ENCODE results near the gene DISP2.

The DISP2 gene, protein sequence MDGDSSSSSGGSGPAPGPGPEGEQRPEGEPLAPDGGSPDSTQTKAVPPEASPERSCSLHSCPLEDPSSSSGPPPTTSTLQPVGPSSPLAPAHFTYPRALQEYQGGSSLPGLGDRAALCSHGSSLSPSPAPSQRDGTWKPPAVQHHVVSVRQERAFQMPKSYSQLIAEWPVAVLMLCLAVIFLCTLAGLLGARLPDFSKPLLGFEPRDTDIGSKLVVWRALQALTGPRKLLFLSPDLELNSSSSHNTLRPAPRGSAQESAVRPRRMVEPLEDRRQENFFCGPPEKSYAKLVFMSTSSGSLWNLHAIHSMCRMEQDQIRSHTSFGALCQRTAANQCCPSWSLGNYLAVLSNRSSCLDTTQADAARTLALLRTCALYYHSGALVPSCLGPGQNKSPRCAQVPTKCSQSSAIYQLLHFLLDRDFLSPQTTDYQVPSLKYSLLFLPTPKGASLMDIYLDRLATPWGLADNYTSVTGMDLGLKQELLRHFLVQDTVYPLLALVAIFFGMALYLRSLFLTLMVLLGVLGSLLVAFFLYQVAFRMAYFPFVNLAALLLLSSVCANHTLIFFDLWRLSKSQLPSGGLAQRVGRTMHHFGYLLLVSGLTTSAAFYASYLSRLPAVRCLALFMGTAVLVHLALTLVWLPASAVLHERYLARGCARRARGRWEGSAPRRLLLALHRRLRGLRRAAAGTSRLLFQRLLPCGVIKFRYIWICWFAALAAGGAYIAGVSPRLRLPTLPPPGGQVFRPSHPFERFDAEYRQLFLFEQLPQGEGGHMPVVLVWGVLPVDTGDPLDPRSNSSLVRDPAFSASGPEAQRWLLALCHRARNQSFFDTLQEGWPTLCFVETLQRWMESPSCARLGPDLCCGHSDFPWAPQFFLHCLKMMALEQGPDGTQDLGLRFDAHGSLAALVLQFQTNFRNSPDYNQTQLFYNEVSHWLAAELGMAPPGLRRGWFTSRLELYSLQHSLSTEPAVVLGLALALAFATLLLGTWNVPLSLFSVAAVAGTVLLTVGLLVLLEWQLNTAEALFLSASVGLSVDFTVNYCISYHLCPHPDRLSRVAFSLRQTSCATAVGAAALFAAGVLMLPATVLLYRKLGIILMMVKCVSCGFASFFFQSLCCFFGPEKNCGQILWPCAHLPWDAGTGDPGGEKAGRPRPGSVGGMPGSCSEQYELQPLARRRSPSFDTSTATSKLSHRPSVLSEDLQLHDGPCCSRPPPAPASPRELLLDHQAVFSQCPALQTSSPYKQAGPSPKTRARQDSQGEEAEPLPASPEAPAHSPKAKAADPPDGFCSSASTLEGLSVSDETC (N-terminal part only)

DNA sequence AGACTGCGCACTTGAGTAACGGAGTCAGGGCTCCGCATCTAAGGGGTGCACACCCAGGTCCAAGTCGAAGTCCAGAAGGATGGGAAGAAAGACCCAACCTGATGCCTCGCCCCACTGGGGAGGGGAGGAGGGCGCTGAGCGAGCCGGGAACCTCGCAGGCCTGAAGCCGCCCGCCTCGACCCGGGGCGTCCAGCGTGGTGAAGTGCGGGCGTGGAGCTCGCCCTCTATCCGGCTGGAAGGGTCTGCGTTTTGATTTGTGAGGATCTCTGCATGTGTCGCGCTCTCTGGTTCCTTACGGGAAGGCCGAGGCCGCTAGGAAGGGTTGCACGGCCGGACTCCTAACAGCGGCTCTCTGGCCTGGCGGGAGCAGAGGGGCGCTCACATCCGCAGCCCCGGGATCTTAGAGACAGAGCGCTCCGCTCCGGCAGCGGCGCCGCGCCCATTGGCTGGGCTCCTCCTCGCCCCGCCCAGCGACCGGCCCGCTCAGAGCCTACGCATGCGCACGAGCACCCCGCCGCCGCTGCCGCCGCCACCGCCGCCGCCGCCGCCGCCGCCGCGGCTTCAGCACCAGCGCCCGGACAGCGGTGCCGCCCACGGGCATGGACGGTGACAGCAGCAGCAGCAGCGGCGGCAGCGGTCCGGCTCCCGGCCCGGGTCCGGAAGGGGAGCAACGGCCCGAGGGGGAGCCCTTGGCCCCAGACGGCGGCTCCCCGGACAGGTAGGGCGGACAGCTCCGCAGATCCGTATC, at the start of gene DISP2:
Gene DISP2, plus strand, starts transcription at position 497 of the 748 bp plus-strand sequence. Its CDS starts 103 bp downstream, at position 600.
- peak; percentile 96 for DNase-seq

DNA sequence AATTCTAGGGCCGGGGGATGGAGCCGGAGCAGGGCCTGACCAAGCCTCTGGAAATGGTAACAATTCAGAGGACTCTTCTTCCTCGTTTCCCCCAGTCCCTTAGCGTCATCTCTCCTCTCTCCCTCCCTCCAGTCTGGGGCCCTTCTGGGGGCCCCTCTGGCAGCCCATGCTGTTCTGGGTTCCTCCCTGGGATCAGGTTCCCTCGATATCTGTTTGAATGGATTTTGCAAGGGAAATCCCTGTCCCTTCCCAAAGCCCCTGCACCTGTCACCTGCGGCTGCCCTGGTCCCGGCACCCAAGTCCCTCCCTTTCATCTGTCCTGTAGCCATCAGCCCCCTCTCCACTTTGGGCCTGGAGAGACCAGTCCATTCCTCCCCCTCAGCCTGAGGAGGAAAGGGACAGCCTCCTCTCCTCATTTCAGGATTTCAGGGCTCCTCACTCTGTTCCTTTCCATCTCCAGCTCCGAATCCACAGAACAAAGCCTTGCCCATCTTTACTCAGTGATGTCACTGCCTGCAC, 48.6 kb upstream of the DISP2 start:
- DNase-seq: no peak

DNA sequence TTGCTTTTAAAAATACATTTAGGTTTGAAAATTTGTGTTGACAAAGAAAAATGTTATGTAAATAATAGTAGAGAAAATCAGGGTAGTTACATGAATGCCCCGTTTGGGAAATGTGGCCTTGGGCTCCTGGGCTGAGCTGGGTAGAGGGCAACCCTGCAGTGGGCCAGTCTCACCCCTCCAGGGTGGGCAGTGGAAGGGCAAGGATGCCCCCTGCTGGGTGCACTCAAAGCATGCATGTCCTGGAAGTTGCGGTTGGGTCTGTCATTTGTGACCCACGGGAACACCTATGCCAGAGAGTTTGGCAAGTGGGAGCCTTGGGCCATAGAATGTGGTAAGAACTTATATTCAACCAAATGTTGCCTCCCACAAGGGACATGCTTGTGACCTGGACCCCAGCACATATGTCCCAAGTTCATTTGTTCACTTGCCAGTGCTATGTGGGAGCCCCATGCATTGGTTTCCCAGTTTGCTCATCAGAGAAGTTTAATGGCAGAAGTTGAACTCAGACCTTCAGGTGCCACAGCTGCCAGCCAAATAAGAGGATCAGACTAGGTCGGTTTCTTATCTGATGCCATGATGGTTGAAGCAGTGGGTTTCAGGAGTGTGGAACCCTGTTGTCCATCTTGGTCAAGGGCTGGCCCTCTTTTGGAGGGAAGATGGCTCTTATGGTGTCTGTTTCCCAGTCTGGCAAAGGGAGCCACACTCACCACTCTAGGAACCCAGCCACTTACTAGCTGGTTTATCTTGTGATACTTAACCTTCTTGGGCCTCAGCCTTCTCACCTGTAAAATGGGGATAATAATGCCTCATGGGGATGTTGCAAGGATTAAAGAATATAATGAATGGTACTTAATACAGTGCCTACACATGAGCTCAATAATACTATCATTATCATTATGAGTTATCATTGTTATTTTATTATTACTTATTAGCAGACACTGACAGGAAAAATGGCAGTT, 47.7 kb upstream of the DISP2 start:
- DNase-seq: peak; percentile 84

DNA sequence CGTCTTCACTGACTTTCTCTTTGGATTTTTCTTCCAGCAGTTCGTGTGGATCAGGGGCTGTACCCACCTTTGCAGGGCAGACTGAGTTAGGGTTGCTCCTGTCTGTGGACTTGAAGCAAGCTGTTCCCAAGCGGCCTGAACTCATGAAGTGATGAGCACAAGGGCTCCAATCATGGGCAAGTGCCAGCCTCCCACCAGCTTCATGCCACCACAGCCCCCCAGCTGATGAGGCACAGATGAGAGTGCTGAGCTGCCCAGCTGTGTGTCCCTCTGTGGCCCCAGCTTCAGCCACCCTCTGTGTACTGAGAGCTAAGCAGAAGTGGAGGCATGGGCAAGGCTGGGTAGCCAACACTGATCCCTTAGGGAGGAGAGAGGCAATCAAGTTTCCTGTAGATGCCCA, 47.0 kb upstream of the DISP2 start:
- DNase-seq: no peak

DNA sequence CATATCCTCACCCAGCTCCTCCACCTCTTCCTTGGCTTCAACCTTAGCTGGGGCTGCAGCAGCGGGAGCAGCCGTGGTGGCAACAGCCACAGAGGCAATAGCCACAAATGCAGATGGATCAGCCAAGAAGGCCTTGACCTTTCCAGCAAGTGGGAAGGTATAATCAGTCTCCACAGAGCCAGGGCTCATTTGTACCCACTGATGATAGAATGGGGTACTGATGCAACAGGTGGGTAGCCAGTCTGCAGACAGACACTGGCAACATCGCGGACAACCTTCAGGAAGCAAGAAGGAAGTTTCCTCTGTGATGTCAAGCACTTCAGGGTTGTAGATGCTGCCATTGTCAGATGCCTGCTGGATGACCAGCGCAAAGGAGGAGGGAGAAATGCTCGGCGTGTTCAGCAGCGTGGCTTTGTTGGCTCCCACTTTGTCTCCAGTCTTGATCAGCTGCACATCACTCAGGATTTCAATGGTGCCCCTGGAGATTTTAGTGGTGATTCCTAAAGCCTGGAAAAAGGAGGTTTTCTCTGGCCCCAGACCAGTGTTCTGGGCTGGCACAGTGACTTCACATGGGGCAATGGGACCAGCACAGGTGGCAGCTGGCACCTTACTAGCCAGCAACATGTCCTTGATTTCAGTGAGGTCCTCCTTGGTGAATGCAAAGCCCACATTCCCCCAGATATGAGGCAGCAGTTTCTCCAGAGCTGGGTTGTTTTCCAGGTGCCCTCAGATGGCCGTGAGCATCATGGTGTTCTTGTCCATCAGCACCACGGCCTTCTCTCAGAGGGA, 45.5 kb upstream of the DISP2 start:
- no peak for DNase-seq

DNA sequence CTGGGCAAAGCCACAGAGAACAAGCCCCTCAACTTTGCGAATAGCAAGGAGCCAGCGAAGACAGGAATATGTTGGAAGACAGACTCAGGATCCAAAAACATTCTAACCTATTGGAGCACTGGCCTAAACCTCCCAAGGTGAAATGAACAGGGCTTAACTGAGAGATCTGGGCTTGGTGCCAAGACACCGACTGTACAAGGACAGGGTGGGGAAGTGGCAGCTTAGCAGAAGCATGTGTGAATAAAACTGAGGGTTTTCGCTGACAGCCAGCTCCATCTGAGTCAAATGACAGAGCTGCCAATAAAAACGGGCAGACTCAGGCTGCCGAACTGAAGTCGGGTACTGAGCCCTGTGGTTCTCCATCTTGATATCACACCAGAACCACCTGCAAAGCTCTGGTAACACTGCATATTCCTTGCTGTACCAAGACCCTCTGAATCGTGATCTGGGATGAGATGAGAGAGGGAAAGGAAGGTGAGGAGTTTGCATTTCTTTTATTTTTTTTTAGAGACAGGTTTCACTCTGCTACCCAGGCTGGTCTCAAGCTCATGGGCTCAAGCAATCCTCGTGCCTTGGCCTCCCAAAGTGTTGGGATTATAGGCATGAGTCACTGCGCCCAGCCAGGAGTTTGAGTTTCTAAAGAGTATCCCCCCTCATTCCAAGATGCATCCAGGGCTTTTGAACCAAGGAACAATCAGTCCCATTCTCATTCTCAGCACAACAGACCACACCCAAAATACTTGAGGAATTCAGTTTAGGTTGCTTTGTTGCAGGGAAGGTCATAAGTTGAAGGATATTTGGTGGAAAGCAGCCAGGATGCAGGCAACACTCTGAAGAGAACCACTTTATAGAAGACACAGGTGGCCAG, 44.3 kb upstream of the DISP2 start:
- DNase-seq: no peak

DNA sequence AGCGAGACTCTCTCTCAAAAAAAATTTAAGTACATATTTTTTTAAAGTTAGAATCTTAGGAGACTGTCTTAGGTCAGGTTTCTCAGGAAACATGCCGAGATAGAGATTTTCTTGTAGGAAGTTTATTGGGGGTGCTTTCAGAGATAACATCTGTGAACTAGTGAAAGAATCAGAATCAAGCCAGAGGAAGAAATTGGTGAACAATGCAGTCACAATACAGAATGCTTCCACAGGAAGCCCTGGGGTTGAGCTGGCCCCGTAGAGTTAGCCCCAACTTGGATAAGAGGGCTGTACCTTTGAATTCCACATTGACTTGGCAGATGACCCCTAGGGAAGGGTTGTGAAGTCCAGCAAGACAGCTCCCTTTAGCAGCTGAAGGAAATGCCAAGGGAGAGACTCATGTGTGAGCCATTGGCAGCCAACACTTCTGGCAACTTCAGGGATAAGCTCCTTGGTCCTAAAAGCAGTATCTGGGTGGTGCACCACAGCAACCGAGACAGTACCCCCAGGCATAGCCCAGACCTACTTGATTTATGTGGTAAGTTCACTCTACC, 43.2 kb upstream of the DISP2 start:
- no peak for DNase-seq

DNA sequence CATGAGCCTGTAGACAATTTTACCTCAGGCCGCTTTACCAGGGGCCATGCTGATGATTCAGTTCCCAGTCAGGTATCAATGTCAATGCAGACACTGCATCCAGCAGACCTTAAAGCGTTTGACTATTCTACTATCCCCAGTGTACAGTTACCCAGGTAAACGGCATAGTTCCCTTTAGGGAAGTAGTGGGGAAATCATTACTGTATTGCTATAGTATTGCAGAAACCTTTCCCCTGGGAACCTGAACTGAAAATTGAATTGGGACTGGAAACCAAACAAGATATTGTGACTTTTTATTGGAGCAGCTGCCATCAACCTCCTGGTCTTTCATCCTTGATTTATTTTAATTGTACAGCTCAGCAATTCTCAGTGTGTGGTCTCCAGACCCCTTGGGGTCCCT, 41.1 kb upstream of the DISP2 start:
- DNase-seq: no peak

DNA sequence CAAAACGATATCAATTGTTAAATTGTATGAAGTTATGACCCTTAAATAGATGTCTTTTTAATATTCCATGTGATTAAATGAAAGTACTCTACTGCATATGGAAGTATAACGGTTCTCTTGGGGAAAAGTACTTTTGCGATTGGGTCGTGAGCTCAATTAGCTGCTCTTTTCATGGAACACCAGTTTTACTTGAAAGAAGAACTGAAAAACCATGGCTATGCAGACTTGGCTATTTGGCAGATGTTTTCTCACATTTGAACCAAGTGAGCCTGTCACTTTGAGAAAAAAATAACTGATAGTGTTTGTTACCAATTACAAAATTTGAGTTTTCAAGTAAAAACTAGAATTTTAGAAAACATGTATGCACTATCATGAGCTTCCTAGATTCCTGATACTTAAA, 40.4 kb upstream of the DISP2 start:
- no peak for DNase-seq

DNA sequence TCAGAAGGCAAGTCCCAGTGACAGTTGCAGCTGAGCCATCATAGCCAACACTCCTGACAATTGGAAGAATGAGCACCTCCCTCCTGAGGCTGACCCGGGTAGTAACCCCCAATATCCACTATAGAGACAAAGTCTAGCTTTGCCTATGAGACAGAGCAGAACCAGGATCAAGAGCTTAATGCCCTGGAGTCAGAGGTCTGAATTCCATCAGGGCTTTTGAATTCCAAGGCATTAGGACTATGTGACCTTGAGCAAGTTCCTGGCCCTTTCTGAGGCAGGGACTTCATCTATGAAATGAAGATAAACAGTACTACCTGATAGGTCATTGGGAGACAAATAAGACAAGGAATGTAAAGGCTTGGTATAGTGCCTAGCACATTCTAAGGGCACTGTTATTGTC, 37.6 kb upstream of the DISP2 start:
- no peak for DNase-seq

DNA sequence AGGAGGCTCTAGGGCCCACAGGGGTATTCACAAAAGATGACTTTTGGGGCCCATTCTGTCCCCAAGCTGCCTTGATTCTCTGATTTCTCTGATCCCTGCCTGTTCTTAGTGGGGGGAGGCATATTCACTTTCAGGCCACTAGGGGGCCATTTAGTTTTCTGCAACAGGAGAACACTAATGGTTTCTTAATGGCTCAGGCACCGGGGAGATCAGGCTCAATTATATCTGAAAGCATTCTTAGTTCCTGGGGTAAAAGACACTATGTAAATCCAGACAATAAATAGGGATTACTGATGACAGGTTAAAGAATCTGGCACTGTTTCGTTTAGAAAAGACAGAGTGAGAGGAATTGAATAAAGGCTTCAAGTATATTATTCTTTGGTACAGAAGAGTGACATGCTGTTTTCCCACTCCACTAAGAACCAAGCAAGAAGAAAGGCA, 37.1 kb upstream of the DISP2 start:
- DNase-seq: no peak

DNA sequence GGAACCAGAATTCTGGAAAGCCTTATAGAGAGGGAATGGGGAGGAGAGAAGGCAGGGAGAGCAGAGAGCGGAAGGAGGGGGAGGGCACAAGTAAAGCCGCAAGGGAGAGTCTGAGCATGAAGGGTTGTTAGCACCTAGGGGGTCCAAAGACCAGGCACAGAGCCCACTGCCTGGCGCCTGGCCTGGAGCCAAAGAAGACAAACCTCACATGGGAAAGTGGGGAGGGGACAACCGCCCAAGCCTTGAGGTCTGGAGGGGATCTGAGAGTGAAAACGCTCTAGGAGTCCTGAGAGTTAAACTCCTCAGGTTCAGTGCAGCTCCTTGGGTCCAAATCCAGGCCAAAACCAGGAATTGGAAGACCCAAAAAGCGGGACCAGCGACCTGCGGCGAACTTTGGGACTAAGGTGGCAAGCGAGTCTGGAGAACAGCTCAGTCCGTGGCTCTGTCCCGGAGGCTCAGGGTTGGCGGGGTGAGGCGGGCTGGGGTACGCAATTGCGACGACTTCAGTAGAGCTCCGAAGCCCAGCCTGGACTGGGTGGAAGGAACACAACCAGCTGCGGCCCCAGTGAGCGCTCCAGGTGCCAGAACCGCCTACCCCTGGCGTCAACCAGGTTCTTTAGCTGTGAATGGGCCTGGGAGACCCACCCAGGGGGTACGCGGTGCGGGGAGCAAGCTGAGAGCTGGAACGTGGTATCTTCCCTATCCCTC, 35.3 kb upstream of the DISP2 start:
- DNase-seq: no peak

DNA sequence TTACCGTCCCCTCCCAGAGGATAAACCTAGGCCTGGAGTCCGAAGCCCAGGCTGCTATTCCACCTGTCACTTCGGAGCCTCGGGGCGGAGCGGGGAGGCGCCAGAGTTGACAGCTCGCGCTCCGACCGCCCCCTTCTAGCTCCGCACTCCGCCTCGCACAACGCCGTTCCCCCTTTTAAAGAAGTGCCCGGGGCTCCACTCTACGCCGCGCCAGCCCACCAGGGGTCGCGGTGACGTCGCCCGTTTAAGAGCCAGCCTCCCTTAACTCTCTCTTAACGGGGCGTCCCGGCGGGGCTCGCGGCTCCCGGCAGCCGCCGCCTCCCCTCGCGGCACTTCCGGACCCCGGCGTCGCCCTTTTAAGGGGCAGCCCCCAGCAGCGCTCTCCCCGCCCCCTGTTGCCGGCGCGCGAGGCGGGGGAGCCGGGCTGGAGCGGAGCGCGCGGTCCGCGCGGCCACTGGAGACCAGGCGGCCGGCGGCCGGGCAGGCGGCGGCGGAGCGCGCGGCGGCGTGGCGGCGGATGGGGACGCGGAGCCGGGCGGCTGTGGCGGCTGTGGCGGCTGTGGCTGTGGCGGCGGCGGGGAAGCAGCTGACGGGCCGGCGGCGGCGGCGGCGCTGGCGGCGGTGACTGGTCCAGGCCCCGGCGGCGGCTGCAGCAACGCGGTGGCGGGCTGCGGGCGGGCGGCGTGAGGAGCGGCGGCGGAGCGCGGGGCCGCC, 34.6 kb upstream of the DISP2 start, which contains the start of gene INAFM2:
Gene INAFM2, plus strand, starts transcription at position 454 of the 714 bp plus-strand sequence. CDS start 364 bp downstream, outside the sequence.
- peak; percentile 94 for DNase-seq

DNA sequence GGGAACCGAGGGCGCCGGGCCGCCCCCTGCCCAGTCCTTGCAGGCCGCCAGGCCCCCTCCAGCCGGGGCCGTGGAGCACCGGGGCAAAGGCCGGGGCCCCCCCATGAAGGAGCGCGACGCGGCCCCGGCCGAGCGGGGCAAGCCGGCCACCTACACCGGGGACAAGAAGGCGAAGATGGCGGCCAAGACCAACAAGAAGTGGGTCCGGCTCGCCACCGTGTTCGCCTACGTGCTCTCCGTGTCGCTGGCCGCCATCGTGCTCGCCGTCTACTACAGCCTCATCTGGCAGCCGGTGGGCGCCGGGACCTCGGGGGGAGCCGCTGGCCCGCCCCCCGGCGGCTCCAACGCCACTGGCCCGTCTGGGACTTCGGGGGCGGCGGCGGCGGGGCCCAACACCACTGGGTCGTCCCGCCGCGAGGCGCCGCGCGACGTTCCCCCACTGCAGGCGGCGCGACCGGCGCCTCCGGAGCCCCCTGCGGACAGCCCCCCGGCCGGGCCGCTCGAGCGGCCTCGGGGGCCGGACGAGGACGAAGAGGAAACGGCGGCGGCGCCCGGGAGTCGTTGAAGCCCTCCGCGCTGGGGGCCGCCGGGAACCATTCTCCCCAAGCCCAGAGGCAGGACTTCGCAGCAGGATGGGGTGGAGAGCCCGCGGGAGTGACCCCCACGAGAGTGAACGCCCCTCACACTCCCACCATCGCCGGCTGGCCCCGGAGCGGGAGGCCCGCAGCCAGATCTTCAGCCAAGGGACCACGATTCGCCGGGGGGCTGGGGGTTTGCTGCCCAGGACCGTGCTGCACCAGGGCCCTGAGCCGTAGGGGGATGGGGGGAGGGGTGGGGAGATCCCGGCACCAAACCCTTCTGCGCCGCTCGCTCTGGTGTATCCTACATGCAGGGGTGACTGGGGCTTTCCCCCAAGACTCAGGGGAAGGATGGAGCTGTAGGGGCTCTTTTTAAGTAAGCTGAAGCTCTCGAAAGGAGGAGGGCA, 33.8 kb upstream of the DISP2 start:
- no peak for DNase-seq

DNA sequence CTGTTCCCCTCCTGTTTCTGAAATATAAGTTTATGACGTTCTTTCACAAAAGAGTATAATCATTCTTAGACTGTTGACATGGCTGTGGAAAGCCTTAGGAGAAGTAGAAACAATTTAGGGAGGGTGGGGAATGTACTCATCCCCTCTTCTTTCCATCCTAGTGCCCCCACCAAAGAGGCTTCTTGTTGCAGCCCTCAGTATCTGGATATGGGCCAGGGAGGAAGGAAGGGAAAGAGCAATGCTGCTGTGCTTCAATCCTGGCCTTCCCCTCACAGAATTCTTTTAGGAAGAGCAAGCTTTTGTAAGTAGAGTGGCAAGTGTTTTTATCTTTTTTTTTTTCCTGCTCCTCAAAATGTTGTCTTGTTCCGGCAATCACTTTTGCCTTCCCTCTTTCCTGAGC, 32.8 kb upstream of the DISP2 start:
- no peak for DNase-seq

DNA sequence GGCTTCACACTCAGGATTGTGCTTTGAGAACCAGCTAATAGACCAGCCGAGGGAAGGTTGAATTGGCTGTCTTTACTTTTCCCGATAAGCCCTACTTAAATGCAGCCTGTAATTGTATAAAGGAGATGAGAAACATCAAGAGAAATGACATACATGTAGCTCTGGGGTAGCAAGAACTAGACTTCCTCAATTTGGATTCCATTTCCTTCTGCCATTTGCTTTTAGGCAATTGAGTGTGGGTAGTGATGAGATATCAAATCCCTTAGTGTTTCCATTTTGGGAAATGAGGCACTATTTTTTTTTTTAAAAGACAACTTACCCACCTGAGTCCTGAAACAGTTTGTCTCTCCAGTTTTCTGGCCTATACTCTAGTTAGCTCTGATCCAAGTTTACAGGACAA, 32.3 kb upstream of the DISP2 start:
- no peak for DNase-seq
